Spleen (tissue), 11 donors: Measurements from ENCODE around the gene SLC48A1. TPM values are rescaled to one million over a fixed set of nuclear protein-coding genes. Genes with fewer than 3 reads are reported as not detected.

ENCODE experiments used
- DNase-seq: peaks from one replicate; pipeline ENCODE4 v3.0.0-alpha.2; 2020
- H3K27ac ChIP-seq, 8 donors: fragments of 200-600 bp; sonication (generic) in 7 of 8; 1 replicate in 4 of 8; 2 replicates in 4 of 8; pipeline versions ENCODE4 v1.5.0 to v1.8.0; 2016 to 2021; ENCODE audit warnings: inconsistent platforms in 4 of 8, mild to moderate bottlenecking in 4 of 8, moderate library complexity in 1 of 8
- H3K27me3 ChIP-seq, 7 donors: fragments of 200-600 bp; sonication (generic) in 6 of 7; replicated peaks in 1 of 7; 1 replicate in 4 of 7; 2 replicates in 3 of 7; pipeline versions ENCODE4 v1.5.0 to v1.8.0; 2016 to 2021; ENCODE audit warnings: inconsistent platforms in 3 of 7, mild to moderate bottlenecking in 1 of 7
- H3K36me3 ChIP-seq, 6 donors: fragments of 200-600 bp; sonication (generic) in 5 of 6; 1 replicate in 4 of 6; 2 replicates in 2 of 6; pipeline versions ENCODE4 v1.5.0 to v1.8.0; 2016 to 2021; ENCODE audit warnings: inconsistent platforms in 2 of 6
- H3K4me1 ChIP-seq, 6 donors: fragments of 200-600 bp; sonication (generic) in 5 of 6; 1 replicate in 3 of 6; 2 replicates in 3 of 6; pipeline versions ENCODE4 v1.5.0 to v1.8.0; 2016 to 2021; ENCODE audit warnings: inconsistent platforms in 3 of 6
- H3K4me3 ChIP-seq, 8 donors: fragments of 200-600 bp; sonication (generic) in 7 of 8; 1 replicate in 4 of 8; 2 replicates in 4 of 8; pipeline versions ENCODE4 v1.5.0 to v1.8.0; 2016 to 2021; ENCODE audit warnings: inconsistent platforms in 4 of 8, mild to moderate bottlenecking in 4 of 8, moderate library complexity in 2 of 8
- H3K9me3 ChIP-seq, 8 donors: fragments of 200-600 bp; sonication (generic) in 7 of 8; 1 replicate in 4 of 8; 2 replicates in 4 of 8; pipeline versions ENCODE4 v1.5.0 to v1.8.0; 2016 to 2021; ENCODE audit warnings: inconsistent platforms in 4 of 8
- POLR2A ChIP-seq, 3 donors: fragments of 450-650 bp; IDR thresholded peaks; one replicate each; pipeline ENCODE4 v1.5.1; 2017; ENCODE audit warnings: antibody characterized with exemption in 3 of 3, mild to moderate bottlenecking in 1 of 3
- POLR2AphosphoS5 ChIP-seq, 3 donors: sonication (generic); formaldehyde crosslinking; IDR thresholded peaks; one replicate each; pipeline ENCODE4 v1.5.1; 2017; ENCODE audit warnings: antibody characterized with exemption in 3 of 3
- WGBS, 5 donors: extraction: QIAGEN DNeasy Blood & Tissue Kit in 3 of 5; methylation state at CpG; one replicate each; pipeline versions ENCODE4 v1.1.5 to v1.1.7; 2013 to 2018; 5-methylcytosine and 5-hydroxymethylcytosine counted together
- intact Hi-C: fragments of 100-400 bp; cut with DNase I; formaldehyde crosslinking; loops from one replicate; pipeline ENCODE4 v1.15.0; 2023; ENCODE audit warnings: low total_unique reads
- polyA plus RNA-seq, 3 donors: library from polyadenylated mRNA; stranded (reverse); fragments of 200-250 nt; gene quantifications; one replicate each; pipeline ENCODE4 v1.2.1, GENCODE V29; 2013
- total RNA-seq, 7 donors: library from RNA; depleted of rRNA in 3 of 7; stranded (reverse); fragments of >200 nt in 3 of 7; fragmentation: NEBNext Ultra II Directional in 4 of 7; extraction: Animal tissue kit (Norgen Biotek cat#: 25700) in 4 of 7; gene quantifications; one replicate each; pipeline versions ENCODE4 v1.1.0 to v1.2.1, GENCODE V29; 2016 to 2021
- TF ChIP-seq, protein P1 (sequence below), 11 experiments: fragments of 200-600 bp in 7 of 11; fragments of 450-650 bp in 4 of 11; sonication (generic) in 4 of 11; IDR thresholded peaks in 8 of 11; conservative IDR thresholded peaks in 3 of 11; 1 replicate in 7 of 11; 2 replicates in 4 of 11; pipeline versions ENCODE4 v1.4.0 to v1.8.0; 2016 to 2021; ENCODE audit warnings: antibody characterized with exemption in 11 of 11, inconsistent platforms in 4 of 11, mild to moderate bottlenecking in 1 of 11
- donor health status: healthy with polysubstance abuse.
- donor health status: DM: no; HTN: no; CAD: no; lungs with moderate emphysema.
- donor health status: DM: no; HTN: no; CAD: no.
- donor health status: Bipolar disorder and iron deficiency.
- donor health status: healthy.
- donor health status: DM: no; HTN: no; CAD: no.
- donor health status: DM: yes; HTN: yes; CAD: no.

SLC48A1 gene
- total and polyA plus RNA-seq, 10 donors = 8.4 to 66.4 (median 38.0) TPM

DNA sequence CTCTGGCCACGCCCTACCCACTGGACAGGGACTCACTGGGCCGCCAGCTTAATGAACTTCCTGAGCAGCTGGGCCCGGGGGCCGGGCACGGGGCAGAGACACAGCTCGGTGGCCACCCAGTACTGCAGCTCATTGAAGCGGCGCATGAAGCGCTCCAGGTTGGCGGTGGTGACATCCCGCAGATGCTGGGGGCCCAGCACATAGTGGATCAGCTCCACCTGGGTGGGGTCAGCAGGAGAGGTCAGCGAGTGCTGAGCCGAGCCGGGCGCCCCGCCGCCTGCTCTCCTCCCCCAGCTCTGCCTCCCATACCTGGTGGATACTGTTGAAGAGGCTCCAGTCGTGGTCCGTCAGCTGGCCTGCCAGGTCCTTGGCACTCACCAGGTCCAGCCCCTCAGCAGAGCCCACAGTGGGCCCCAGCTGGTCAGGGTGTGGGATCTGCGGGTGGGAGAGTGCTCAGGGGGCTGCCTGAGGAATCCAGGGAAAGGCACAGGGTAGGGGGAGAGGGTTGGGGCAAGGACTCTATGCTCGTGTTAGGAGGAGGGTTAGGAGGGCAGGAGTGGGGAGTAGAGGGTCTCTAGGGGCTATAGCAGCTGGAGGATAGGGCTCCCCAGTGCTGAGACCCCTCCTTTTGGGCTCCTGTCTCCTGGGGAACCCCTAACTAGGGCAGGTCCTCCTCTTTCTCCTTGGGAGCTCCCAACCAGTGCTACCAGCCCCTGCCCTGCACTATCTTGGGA is 32.3 kb upstream of the SLC48A1 start:
- no peaks in the 10 kb centered on the region for H3K9me3 ChIP-seq
- peak overlapping the region in 1 of 8 donors; percentile 31 for H3K4me3 ChIP-seq
- 51 to 59% (median 57%) methylated on average over 14 to 21 of the region's 21 CpGs for WGBS, 5 donors
- peak overlapping the region; percentile 2 to 78 (median 38) for H3K27ac ChIP-seq
- H3K27me3 ChIP-seq = no peaks in the 10 kb centered on the region
- H3K36me3 ChIP-seq = peaks cover 0 to 23% (median 0%) of the 10 kb centered on the region in 6 donors
- peaks cover 25 to 70% (median 54%) of the 10 kb centered on the region in 6 donors for H3K4me1 ChIP-seq
- intact Hi-C loops = no loop called here
- TF ChIP-seq POLR2AphosphoS5 (IDR thresholded peaks at IDR 0.05) (peak in 2 of 3 donors; percentile 24 to 46), POLR2A (IDR thresholded peaks at IDR 0.05) (no peak)
- TF ChIP-seq, protein P1, sequence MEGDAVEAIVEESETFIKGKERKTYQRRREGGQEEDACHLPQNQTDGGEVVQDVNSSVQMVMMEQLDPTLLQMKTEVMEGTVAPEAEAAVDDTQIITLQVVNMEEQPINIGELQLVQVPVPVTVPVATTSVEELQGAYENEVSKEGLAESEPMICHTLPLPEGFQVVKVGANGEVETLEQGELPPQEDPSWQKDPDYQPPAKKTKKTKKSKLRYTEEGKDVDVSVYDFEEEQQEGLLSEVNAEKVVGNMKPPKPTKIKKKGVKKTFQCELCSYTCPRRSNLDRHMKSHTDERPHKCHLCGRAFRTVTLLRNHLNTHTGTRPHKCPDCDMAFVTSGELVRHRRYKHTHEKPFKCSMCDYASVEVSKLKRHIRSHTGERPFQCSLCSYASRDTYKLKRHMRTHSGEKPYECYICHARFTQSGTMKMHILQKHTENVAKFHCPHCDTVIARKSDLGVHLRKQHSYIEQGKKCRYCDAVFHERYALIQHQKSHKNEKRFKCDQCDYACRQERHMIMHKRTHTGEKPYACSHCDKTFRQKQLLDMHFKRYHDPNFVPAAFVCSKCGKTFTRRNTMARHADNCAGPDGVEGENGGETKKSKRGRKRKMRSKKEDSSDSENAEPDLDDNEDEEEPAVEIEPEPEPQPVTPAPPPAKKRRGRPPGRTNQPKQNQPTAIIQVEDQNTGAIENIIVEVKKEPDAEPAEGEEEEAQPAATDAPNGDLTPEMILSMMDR (IDR thresholded peaks at IDR 0.05 in 8 of 11, conservative IDR thresholded peaks at IDR 0.05 in 3 of 11) = peak in 1 of 11 experiments; percentile 7
- DNase-seq = no peak

DNA sequence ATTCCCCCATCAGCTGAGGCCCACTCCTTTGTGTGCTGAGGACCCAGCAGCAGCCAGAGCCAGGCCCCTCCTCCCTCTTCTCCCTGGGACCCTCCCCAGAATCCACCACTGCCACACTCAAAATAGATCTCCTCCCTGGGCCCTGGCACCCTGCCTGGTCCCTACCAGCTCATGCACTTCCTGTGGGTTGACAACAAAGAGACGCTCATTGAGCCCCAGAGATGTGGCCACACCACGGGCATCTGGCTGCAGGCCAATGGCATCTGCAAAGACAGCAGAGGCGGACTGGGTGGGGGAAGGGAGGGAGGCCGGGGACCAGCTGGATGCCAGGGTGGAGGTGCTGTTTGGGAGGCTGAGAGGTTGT is 31.7 kb upstream of the SLC48A1 start:
- peak; percentile 92 for DNase-seq
- intact Hi-C loops = no loop called here
- TF ChIP-seq, protein P1 (IDR thresholded peaks at IDR 0.05 in 8 of 11, conservative IDR thresholded peaks at IDR 0.05 in 3 of 11) = no peak
- peak in 2 of 3 donors; percentile 61 to 64 for TF ChIP-seq POLR2AphosphoS5 (IDR thresholded peaks at IDR 0.05)
- TF ChIP-seq POLR2A (IDR thresholded peaks at IDR 0.05) = no peak
- Histone ChIP-seq H3K27me3 (no peaks in the 10 kb centered on the region), H3K36me3 (peaks cover 0 to 27% (median under 1%) of the 10 kb centered on the region in 6 donors), H3K9me3 (no peaks in the 10 kb centered on the region), H3K4me1 (peaks cover 25 to 70% (median 52%) of the 10 kb centered on the region in 6 donors), H3K4me3 (no peak overlapping the region), H3K27ac (peak overlapping the region in 7 of 8 donors; percentile 10 to 78 (median 45))
- 0 to 11% (median 2%) methylated on average over 3 to 4 of the region's 4 CpGs for WGBS, 5 donors

DNA sequence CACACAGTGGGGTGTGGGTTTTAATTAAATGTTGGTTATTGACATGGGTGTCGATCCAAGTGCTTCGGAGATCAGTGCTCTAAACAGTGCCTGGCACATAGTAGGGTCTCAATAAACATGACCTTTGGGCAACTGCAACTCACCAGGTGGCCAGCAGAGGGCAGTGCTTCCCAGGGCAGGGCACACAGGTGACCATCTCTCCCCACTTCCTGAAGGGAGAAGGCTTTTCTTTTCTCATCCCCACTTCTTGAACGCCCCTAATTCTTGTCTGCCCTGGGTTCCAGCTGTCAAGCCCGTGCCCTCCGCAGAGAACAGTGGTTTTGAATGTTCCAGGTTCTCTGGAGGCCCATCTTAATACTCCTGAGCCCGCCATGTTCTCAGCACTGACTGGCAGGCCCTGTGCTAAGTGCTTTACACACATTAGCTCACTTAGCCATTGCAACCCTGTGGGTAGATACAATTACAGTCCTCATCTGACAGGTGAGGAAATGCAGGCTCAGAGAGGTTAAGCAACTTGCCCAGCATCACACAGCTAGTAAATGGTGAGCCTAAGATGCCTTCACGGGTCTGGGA is 30.7 kb upstream of the SLC48A1 start:
- WGBS, 5 donors = 66 to 77% (median 67%) methylated on average over 7 of the region's 7 CpGs
- no peaks in the 10 kb centered on the region for H3K27me3 ChIP-seq
- TF ChIP-seq POLR2A (IDR thresholded peaks at IDR 0.05) (no peak), POLR2AphosphoS5 (IDR thresholded peaks at IDR 0.05) (peak in 2 of 3 donors; percentile 30 to 39)
- TF ChIP-seq, protein P1 (IDR thresholded peaks at IDR 0.05 in 8 of 11, conservative IDR thresholded peaks at IDR 0.05 in 3 of 11) = peak; percentile 81 to 97 (median 94)
- no peak overlapping the region for H3K4me3 ChIP-seq
- peak; percentile 92 for DNase-seq
- no peak overlapping the region for H3K27ac ChIP-seq
- peaks cover 24 to 70% (median 51%) of the 10 kb centered on the region in 6 donors for H3K4me1 ChIP-seq
- no peaks in the 10 kb centered on the region for H3K9me3 ChIP-seq
- intact Hi-C loops = no loop called here
- peaks cover 0 to 29% (median 3%) of the 10 kb centered on the region in 6 donors for H3K36me3 ChIP-seq

DNA sequence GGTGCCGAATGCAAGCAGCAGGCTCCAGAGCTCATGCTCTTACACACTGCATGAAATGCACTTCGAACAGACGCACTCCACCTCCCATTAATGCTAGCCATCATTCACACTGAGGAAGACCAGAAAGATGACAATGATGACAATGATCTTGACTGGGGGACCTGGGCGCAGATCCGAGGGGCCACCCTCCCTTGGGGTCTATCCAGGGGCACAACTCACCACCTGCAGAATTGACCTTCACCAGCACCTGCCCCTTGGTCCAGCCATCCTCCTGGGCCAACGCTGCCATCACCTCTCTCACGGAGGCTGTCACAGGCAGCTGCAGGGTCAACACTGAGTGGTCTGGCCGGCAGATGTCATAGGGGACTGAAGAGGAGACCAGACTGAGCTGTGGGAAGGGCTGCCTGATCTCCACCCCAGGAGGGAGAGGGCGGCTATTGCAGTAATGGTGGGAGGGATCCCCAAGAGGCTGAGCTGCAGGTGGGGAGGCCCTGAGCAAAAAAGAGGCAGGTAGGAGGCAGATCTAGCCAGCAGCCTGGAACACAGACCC is 29.7 kb upstream of the SLC48A1 start:
- DNase-seq = no peak
- no peaks in the 10 kb centered on the region for H3K27me3 ChIP-seq
- no peak for TF ChIP-seq POLR2AphosphoS5 (IDR thresholded peaks at IDR 0.05)
- no peak for TF ChIP-seq POLR2A (IDR thresholded peaks at IDR 0.05)
- TF ChIP-seq, protein P1 (IDR thresholded peaks at IDR 0.05 in 8 of 11, conservative IDR thresholded peaks at IDR 0.05 in 3 of 11) = no peak
- no peaks in the 10 kb centered on the region for H3K9me3 ChIP-seq
- 81 to 95% (median 90%) methylated on average over 8 to 9 of the region's 9 CpGs for WGBS, 5 donors
- peaks cover 24 to 66% (median 45%) of the 10 kb centered on the region in 6 donors for H3K4me1 ChIP-seq
- H3K4me3 ChIP-seq = no peak overlapping the region
- intact Hi-C loops = no loop called here
- H3K27ac ChIP-seq = no peak overlapping the region
- peaks cover 0 to 31% (median 6%) of the 10 kb centered on the region in 6 donors for H3K36me3 ChIP-seq
